Gastroesophageal sphincter (tissue), 4 donors: Measurements from ENCODE around the gene CHRM2. TPM values are rescaled to one million over a fixed set of nuclear protein-coding genes. Genes with fewer than 3 reads are reported as not detected.

ENCODE experiments used
- ATAC-seq: fragments of 150-250 bp; one replicate; pipeline ENCODE4 v1.9.1; 2016; ENCODE audit warnings: mild to moderate bottlenecking, moderate library complexity
- H3K27ac ChIP-seq, 4 donors: fragments of 200-600 bp; sonication (generic) in 3 of 4; 1 replicate in 3 of 4; 2 replicates in 1 of 4; pipeline ENCODE4 v1.5.1; 2016 to 2019
- H3K27me3 ChIP-seq: fragments of 200-600 bp; sonication (generic); one replicate; pipeline ENCODE4 v1.5.1; 2019
- H3K36me3 ChIP-seq, 2 donors: fragments of 200-600 bp; sonication (generic); one replicate each; pipeline ENCODE4 v1.5.1; 2019; ENCODE audit warnings: control low read depth in 1 of 2
- H3K4me1 ChIP-seq, 3 donors: fragments of 200-600 bp; sonication (generic); 1 replicate in 2 of 3; 2 replicates in 1 of 3; pipeline ENCODE4 v1.5.1; 2016 to 2019; ENCODE audit warnings: control low read depth in 2 of 3
- H3K4me3 ChIP-seq, 2 donors: fragments of 200-600 bp; sonication (generic); one replicate each; pipeline ENCODE4 v1.5.1; 2019; ENCODE audit warnings: mild to moderate bottlenecking in 1 of 2, moderate library complexity in 1 of 2
- H3K9me3 ChIP-seq, 3 donors: fragments of 200-600 bp; sonication (generic); one replicate each; pipeline ENCODE4 v1.5.1; 2017 to 2019; ENCODE audit warnings: control low read depth in 2 of 3
- CTCF ChIP-seq, 4 experiments: fragments of 200-600 bp in 2 of 4; fragments of 450-650 bp in 2 of 4; sonication (generic) in 1 of 4; IDR thresholded peaks; one replicate each; pipeline ENCODE4 v1.5.1; 2017 to 2019; ENCODE audit warnings: antibody characterized with exemption in 4 of 4, mild to moderate bottlenecking in 2 of 4, moderate library complexity in 2 of 4
- EP300 ChIP-seq: sonication (generic); formaldehyde crosslinking; IDR thresholded peaks from one replicate; pipeline ENCODE4 v1.6.1; 2017; ENCODE audit warnings: antibody characterized with exemption, mild to moderate bottlenecking
- POLR2A ChIP-seq, 2 donors: fragments of 450-650 bp; IDR thresholded peaks; one replicate each; pipeline ENCODE4 v1.6.1; 2017; ENCODE audit warnings: antibody characterized with exemption in 2 of 2, mild to moderate bottlenecking in 2 of 2, moderate library complexity in 1 of 2
- POLR2AphosphoS5 ChIP-seq: sonication (generic); formaldehyde crosslinking; IDR thresholded peaks from one replicate; pipeline ENCODE4 v1.6.1; 2017; ENCODE audit warnings: antibody characterized with exemption
- WGBS, 2 donors: methylation state at CpG; one replicate each; pipeline ENCODE4 v1.1.5; 2018; ENCODE audit warnings: low coverage in 1 of 2; 5-methylcytosine and 5-hydroxymethylcytosine counted together
- total RNA-seq, 4 donors: library from RNA; depleted of rRNA; stranded (reverse); fragments of >200 nt; gene quantifications; one replicate each; pipeline ENCODE4 v1.1.0, GENCODE V29; 2016

Gene CHRM2
- total RNA-seq, 4 donors from 2014 or later: 11.5 to 130 (median 65.3) TPM

- WGBS, 2 donors: 94 to 100% methylated on average over 1 to 3 of the region's 3 CpGs
- Histone ChIP-seq H3K4me1 (no peaks in the 10 kb centered on the region), H3K27me3 (no peaks in the 10 kb centered on the region), H3K36me3 (peaks cover 0 to 4% of the 10 kb centered on the region in 2 donors), H3K9me3 (no peaks in the 10 kb centered on the region), H3K4me3 (no peak overlapping the region), H3K27ac (no peak overlapping the region)
- no peak for TF ChIP-seq CTCF (IDR thresholded peaks at IDR 0.05)
- TF ChIP-seq EP300: no peak
- no peak for TF ChIP-seq POLR2A (IDR thresholded peaks at IDR 0.05)
- no peak for TF ChIP-seq POLR2AphosphoS5
- no peak for ATAC-seq
Measured at GRCh38 chr7:137015015-137015414, 146.6 kb downstream of the CHRM2 start.

GRCh38 chr7:137017221-137017620, 148.8 kb downstream of the CHRM2 start:
- H3K27ac ChIP-seq: no peak overlapping the region
- WGBS, 2 donors: 64 to 90% methylated on average over 1 of the region's 1 CpG
- no peaks in the 10 kb centered on the region for H3K4me1 ChIP-seq
- TF ChIP-seq POLR2A (IDR thresholded peaks at IDR 0.05): no peak
- no peak for TF ChIP-seq CTCF (IDR thresholded peaks at IDR 0.05)
- TF ChIP-seq POLR2AphosphoS5: no peak
- TF ChIP-seq EP300: no peak
- H3K9me3 ChIP-seq: no peaks in the 10 kb centered on the region
- ATAC-seq: no peak
- H3K4me3 ChIP-seq: no peak overlapping the region
- H3K27me3 ChIP-seq: no peaks in the 10 kb centered on the region
- H3K36me3 ChIP-seq: peaks cover 0 to 4% of the 10 kb centered on the region in 2 donors

GRCh38 chr7:137018468-137018867, 150.0 kb downstream of the CHRM2 start:
- H3K27ac ChIP-seq: no peak overlapping the region
- H3K4me1 ChIP-seq: no peaks in the 10 kb centered on the region
- H3K9me3 ChIP-seq: no peaks in the 10 kb centered on the region
- peaks cover 0 to 4% of the 10 kb centered on the region in 2 donors for H3K36me3 ChIP-seq
- TF ChIP-seq POLR2AphosphoS5 (no peak), EP300 (no peak), CTCF (IDR thresholded peaks at IDR 0.05) (no peak), POLR2A (IDR thresholded peaks at IDR 0.05) (no peak)
- H3K4me3 ChIP-seq: no peak overlapping the region
- no peaks in the 10 kb centered on the region for H3K27me3 ChIP-seq
- no peak for ATAC-seq
- WGBS, 2 donors: 61 to 67% methylated on average over 2 to 3 of the region's 3 CpGs

GRCh38 chr7:137020351-137020750, 151.9 kb downstream of the CHRM2 start:
- ATAC-seq: no peak
- no peak for TF ChIP-seq POLR2A (IDR thresholded peaks at IDR 0.05)
- TF ChIP-seq CTCF (IDR thresholded peaks at IDR 0.05): no peak
- no peak for TF ChIP-seq EP300
- no peak for TF ChIP-seq POLR2AphosphoS5
- Histone ChIP-seq H3K36me3 (peaks cover 0 to 4% of the 10 kb centered on the region in 2 donors), H3K4me3 (no peak overlapping the region), H3K4me1 (no peaks in the 10 kb centered on the region), H3K27me3 (no peaks in the 10 kb centered on the region), H3K27ac (no peak overlapping the region), H3K9me3 (no peaks in the 10 kb centered on the region)
- WGBS, 2 donors: 38 to 82% methylated on average over 1 of the region's 1 CpG

GRCh38 chr7:137025469-137026175, 157.2 kb downstream of the CHRM2 start:
- H3K27me3 ChIP-seq: no peaks in the 10 kb centered on the region
- H3K36me3 ChIP-seq: no peaks in the 10 kb centered on the region
- H3K27ac ChIP-seq: peak overlapping the region; percentile 53 to 74 (median 60)
- no peak overlapping the region for H3K4me3 ChIP-seq
- peak; percentile 72 for TF ChIP-seq POLR2AphosphoS5
- TF ChIP-seq CTCF (IDR thresholded peaks at IDR 0.05): no peak
- H3K9me3 ChIP-seq: no peaks in the 10 kb centered on the region
- WGBS, 2 donors: 49 to 54% methylated on average over 4 of the region's 4 CpGs
- ATAC-seq: peak; percentile 78
- H3K4me1 ChIP-seq: peaks cover 0 to 10% (median 0%) of the 10 kb centered on the region in 3 donors
